H9 (cell line): ENCODE results near the gene SLC25A48. TPM values are rescaled to one million over a fixed set of nuclear protein-coding genes. Genes with fewer than 3 reads are reported as not detected.

Experiments
- DNase-seq: peaks from one replicate; pipeline ENCODE4 v3.0.0-alpha.2; 2017
- H2AFZ ChIP-seq: one replicate; pipeline ENCODE4 v1.6.1; 2013; ENCODE audit warnings: mild to moderate bottlenecking, low read length, control low read depth, moderate library complexity
- H2AK5ac ChIP-seq: 2 replicates; pipeline ENCODE4 v1.6.1; 2013; ENCODE audit warnings: low read length, control low read depth, mixed read lengths; ENCODE audit not compliant: insufficient read length
- H2BK120ac ChIP-seq: one replicate; pipeline ENCODE4 v1.6.1; 2013; ENCODE audit warnings: low read depth, mild to moderate bottlenecking, low read length, control low read depth, inconsistent platforms; ENCODE audit not compliant: poor library complexity, severe bottlenecking
- H2BK12ac ChIP-seq: 2 replicates; pipeline ENCODE4 v1.6.1; 2013; ENCODE audit warnings: low read length, control low read depth, mixed read lengths, low read depth; ENCODE audit not compliant: insufficient read length
- H2BK15ac ChIP-seq: 2 replicates; pipeline ENCODE4 v1.6.1; 2013; ENCODE audit warnings: low read depth, low read length, control low read depth
- H2BK20ac ChIP-seq: one replicate; pipeline ENCODE4 v1.6.1; 2013; ENCODE audit warnings: low read depth, mild to moderate bottlenecking, low read length, control low read depth, inconsistent platforms; ENCODE audit not compliant: poor library complexity, severe bottlenecking
- H2BK5ac ChIP-seq: 2 replicates; pipeline ENCODE4 v1.6.1; 2013; ENCODE audit warnings: low read length, control low read depth, mixed read lengths; ENCODE audit not compliant: insufficient read length
- H3K14ac ChIP-seq: 2 replicates; pipeline ENCODE4 v1.6.1; 2013; ENCODE audit warnings: low read length, control low read depth; ENCODE audit not compliant: insufficient read depth
- H3K18ac ChIP-seq: 2 replicates; pipeline ENCODE4 v1.6.1; 2013; ENCODE audit warnings: low read depth, mild to moderate bottlenecking, mixed read lengths, low read length, control low read depth; ENCODE audit not compliant: insufficient read length
- H3K23ac ChIP-seq: 2 replicates; pipeline ENCODE4 v1.6.1; 2013; ENCODE audit warnings: low read length, control low read depth, mixed read lengths, low read depth; ENCODE audit not compliant: insufficient read length
- H3K23me2 ChIP-seq: 2 replicates; pipeline ENCODE4 v1.6.1; 2013; ENCODE audit warnings: low read depth, mild to moderate bottlenecking, mixed read lengths, low read length, control low read depth; ENCODE audit not compliant: insufficient read length, poor library complexity, severe bottlenecking
- H3K27ac ChIP-seq: 2 replicates; pipeline ENCODE4 v1.5.1; 2013; ENCODE audit warnings: low read length, control low read depth, mixed read lengths, low read depth; ENCODE audit not compliant: insufficient read length
- H3K27me3 ChIP-seq: 2 replicates; pipeline ENCODE4 v1.6.1; 2013; ENCODE audit warnings: low read length, control low read depth, inconsistent platforms; ENCODE audit not compliant: insufficient read depth
- H3K4ac ChIP-seq: 2 replicates; pipeline ENCODE4 v1.6.1; 2013; ENCODE audit warnings: low read depth, mild to moderate bottlenecking, control low read depth, inconsistent platforms, low read length, moderate library complexity
- H3K4me1 ChIP-seq: 2 replicates; pipeline ENCODE4 v1.6.1; 2013; ENCODE audit warnings: low read length, control low read depth, inconsistent platforms; ENCODE audit not compliant: insufficient read depth
- H3K4me2 ChIP-seq: 2 replicates; pipeline ENCODE4 v1.6.1; 2013; ENCODE audit warnings: low read length, control low read depth, mixed read lengths; ENCODE audit not compliant: insufficient read length, insufficient read depth
- H3K56ac ChIP-seq: 2 replicates; pipeline ENCODE4 v1.6.1; 2013; ENCODE audit warnings: low read depth, mild to moderate bottlenecking, mixed read lengths, low read length, control low read depth; ENCODE audit not compliant: insufficient read length
- H3K79me1 ChIP-seq: 2 replicates; pipeline ENCODE4 v1.6.1; 2013; ENCODE audit warnings: low read depth, mild to moderate bottlenecking, moderate library complexity, low read length, control low read depth, inconsistent platforms; ENCODE audit not compliant: insufficient read depth, poor library complexity, severe bottlenecking
- H3K79me2 ChIP-seq: 2 replicates; pipeline ENCODE4 v1.6.1; 2013; ENCODE audit warnings: low read length, control low read depth, inconsistent platforms; ENCODE audit not compliant: insufficient read depth
- H3K9ac ChIP-seq: 2 replicates; pipeline ENCODE4 v1.6.1; 2013; ENCODE audit warnings: low read length, control low read depth, mixed read lengths; ENCODE audit not compliant: insufficient read length; ENCODE audit errors: extremely low read depth
- H3K9me3 ChIP-seq: one replicate; pipeline ENCODE4 v1.6.1; 2013; ENCODE audit warnings: low read depth, low read length, inconsistent platforms; ENCODE audit not compliant: control insufficient read depth
- H3T11ph ChIP-seq: one replicate; pipeline ENCODE4 v1.6.1; 2013; ENCODE audit warnings: mild to moderate bottlenecking, low read length, control low read depth, inconsistent platforms
- H4K20me1 ChIP-seq: one replicate; pipeline ENCODE4 v1.6.1; 2013; ENCODE audit not compliant: control insufficient read depth, insufficient read length, insufficient read depth
- H4K5ac ChIP-seq: 2 replicates; pipeline ENCODE4 v1.6.1; 2013; ENCODE audit warnings: low read depth, mild to moderate bottlenecking, mixed read lengths, low read length, control low read depth; ENCODE audit not compliant: insufficient read length
- H4K8ac ChIP-seq: replicated peaks from 2 replicates; pipeline ENCODE4 v1.6.1; 2013; ENCODE audit warnings: low read length, control low read depth, mixed read lengths, low read depth; ENCODE audit not compliant: insufficient read length
- H4K91ac ChIP-seq: 2 replicates; pipeline ENCODE4 v1.6.1; 2013; ENCODE audit warnings: low read depth, mild to moderate bottlenecking, moderate library complexity, mixed read lengths, low read length, control low read depth; ENCODE audit not compliant: insufficient read length
- H3K27ac Mint-ChIP-seq, 3 experiments: 2 replicates in 2 of 3; 3 replicates in 1 of 3; pipeline ENCODE4 v1.8.0; 2020 to 2021; ENCODE audit warnings: mixed read lengths in 3 of 3, mild to moderate bottlenecking in 1 of 3, moderate library complexity in 1 of 3
- H3K27me3 Mint-ChIP-seq: 2 replicates; pipeline ENCODE4 v1.8.0; 2021; ENCODE audit warnings: low read depth, mild to moderate bottlenecking, moderate library complexity, mixed read lengths
- H3K36me3 Mint-ChIP-seq, 3 experiments: 2 replicates in 2 of 3; 3 replicates in 1 of 3; pipeline ENCODE4 v1.8.0; 2020 to 2021; ENCODE audit warnings: low read depth in 3 of 3, mixed read lengths in 3 of 3; ENCODE audit not compliant: insufficient read depth in 1 of 3
- H3K4me1 Mint-ChIP-seq, 2 experiments: 2 replicates each; pipeline ENCODE4 v1.8.0; 2020; ENCODE audit warnings: mixed read lengths in 2 of 2
- H3K4me3 Mint-ChIP-seq, 2 experiments: 2 replicates in 1 of 2; 3 replicates in 1 of 2; pipeline ENCODE4 v1.8.0; 2020 to 2021; ENCODE audit warnings: mild to moderate bottlenecking in 2 of 2, mixed read lengths in 2 of 2, moderate library complexity in 1 of 2
- H3K9me3 Mint-ChIP-seq, 2 experiments: 2 replicates in 1 of 2; 3 replicates in 1 of 2; pipeline ENCODE4 v1.8.0; 2020; ENCODE audit warnings: mild to moderate bottlenecking in 2 of 2, mixed read lengths in 2 of 2, moderate library complexity in 1 of 2
- WGBS: extraction: QIAGEN DNeasy Blood & Tissue Kit; methylation state at CpG from one replicate; pipeline ENCODE4 v1.1.7; 2013; ENCODE audit warnings: missing lambda C conversion rate, low lambda C conversion rate, mixed read lengths; ENCODE audit not compliant: insufficient read length; ENCODE audit errors: extremely low coverage; 5-methylcytosine and 5-hydroxymethylcytosine counted together
- total RNA-seq: library from RNA; stranded (reverse); gene quantifications from 2 replicates; pipeline ENCODE4 v1.2.1, GENCODE V29; 2021
- TF ChIP-seq, protein P1 (sequence below): fragments of 200-600 bp; sonication (generic); conservative IDR thresholded peaks from 3 replicates; pipeline ENCODE4 v1.8.0; 2021; ENCODE audit warnings: antibody characterized with exemption, mild to moderate bottlenecking

Gene SLC25A48
- total RNA-seq, 1 experiment from 2014 or later = 0.66 TPM

DNA sequence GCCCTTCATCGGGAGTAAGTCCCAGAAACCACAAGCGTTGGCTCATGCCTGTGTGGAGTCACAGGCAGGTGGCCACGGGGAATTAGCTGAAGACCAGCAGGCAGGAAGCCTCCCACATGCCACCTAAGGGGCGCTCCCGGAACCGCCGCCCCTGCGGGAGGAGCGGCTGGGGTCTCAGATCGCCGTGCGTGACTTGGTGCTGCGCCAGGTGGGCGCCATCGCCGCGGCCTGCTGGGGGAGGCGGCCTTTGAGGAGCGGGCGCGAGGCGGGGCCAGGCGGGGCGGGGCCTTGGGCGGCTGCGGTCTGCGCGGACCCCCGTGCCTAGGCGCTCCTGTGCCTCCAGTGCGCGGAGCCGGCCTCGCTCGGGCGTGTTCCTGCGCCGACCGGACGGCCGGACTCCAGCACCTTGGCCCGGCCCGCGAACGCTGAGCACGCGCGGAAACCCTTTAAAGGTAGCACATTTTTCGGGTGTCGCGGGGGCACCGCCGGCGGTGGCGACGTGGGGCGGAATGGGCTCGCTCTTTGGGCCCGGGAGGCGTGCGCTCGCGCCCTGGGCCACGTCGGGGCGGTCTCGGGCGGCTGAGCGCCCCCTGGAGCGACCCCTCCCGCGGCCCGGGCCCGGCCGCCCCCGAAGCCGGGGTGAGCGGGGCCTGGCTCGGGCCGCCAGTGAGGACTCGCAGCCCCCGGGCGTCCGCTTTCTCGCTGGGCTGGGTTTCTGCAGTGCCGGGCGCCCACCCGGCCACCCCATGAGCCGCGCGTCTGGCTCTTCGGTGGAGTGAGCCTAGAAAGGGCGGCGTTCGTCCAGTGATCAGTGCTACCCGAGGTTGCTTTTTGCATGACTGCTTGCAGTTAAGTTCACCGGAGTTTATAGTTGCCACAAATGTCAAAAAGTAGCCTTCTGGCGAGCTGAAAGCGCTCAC, 95.8 kb downstream of the SLC25A48 start:
- H2BK12ac ChIP-seq = no peak overlapping the region
- Mint-ChIP-seq H3K27me3 (peaks cover 89% of the 10 kb centered on the region), H3K27ac (no peak overlapping the region), H3K4me1 (peaks cover 0 to 3% of the 10 kb centered on the region in 2 experiments; a peak in 1 of 4 replicates), H3K36me3 (no peaks in the 10 kb centered on the region), H3K4me3 (peak overlapping the region; percentile 67 to 85), H3K9me3 (no peaks in the 10 kb centered on the region)
- H3K18ac ChIP-seq = peak overlapping the region; percentile 66
- H3K23ac ChIP-seq = no peak overlapping the region
- no peak overlapping the region for H2BK120ac ChIP-seq
- no peaks in the 10 kb centered on the region for H3K79me1 ChIP-seq
- H4K91ac ChIP-seq = no peak overlapping the region
- no peaks in the 10 kb centered on the region for H4K20me1 ChIP-seq
- no peaks in the 10 kb centered on the region for H3K79me2 ChIP-seq
- no peak overlapping the region for H2BK5ac ChIP-seq
- no peak overlapping the region for H3K27ac ChIP-seq
- no CpG with 5 or more reads among the region's 99 CpGs for WGBS
- H3K4me1 ChIP-seq = no peaks in the 10 kb centered on the region
- no peaks in the 10 kb centered on the region for H3K9me3 ChIP-seq
- peak; percentile 84 for DNase-seq
- H3K14ac ChIP-seq = no peak overlapping the region
- no peak overlapping the region for H4K8ac ChIP-seq
- H2BK15ac ChIP-seq = no peak overlapping the region
- no peak overlapping the region for H4K5ac ChIP-seq
- peak overlapping the region; percentile 83 for H3K4me2 ChIP-seq
- H3K27me3 ChIP-seq = peaks cover 17% of the 10 kb centered on the region; the same call in 1 of the 2 replicates
- H3K23me2 ChIP-seq = peaks cover 4% of the 10 kb centered on the region
- H3T11ph ChIP-seq = no peak overlapping the region
- no peak overlapping the region for H2AK5ac ChIP-seq
- no peak overlapping the region for H2BK20ac ChIP-seq
- no peak overlapping the region for H3K4ac ChIP-seq
- H3K9ac ChIP-seq = no peak overlapping the region
- no peak overlapping the region for H3K56ac ChIP-seq
- H2AFZ ChIP-seq = no peak overlapping the region
- TF ChIP-seq, protein P1, sequence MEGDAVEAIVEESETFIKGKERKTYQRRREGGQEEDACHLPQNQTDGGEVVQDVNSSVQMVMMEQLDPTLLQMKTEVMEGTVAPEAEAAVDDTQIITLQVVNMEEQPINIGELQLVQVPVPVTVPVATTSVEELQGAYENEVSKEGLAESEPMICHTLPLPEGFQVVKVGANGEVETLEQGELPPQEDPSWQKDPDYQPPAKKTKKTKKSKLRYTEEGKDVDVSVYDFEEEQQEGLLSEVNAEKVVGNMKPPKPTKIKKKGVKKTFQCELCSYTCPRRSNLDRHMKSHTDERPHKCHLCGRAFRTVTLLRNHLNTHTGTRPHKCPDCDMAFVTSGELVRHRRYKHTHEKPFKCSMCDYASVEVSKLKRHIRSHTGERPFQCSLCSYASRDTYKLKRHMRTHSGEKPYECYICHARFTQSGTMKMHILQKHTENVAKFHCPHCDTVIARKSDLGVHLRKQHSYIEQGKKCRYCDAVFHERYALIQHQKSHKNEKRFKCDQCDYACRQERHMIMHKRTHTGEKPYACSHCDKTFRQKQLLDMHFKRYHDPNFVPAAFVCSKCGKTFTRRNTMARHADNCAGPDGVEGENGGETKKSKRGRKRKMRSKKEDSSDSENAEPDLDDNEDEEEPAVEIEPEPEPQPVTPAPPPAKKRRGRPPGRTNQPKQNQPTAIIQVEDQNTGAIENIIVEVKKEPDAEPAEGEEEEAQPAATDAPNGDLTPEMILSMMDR = peak; percentile 43; the same call in 2 of the 3 replicates
